ENCODE results near the gene RHEB.

- no peak for TF ChIP-seq CTCF (IDR thresholded peaks at IDR 0.05; ENCODE audit: extremely low read depth in 1 of 2, insufficient read depth in 1 of 2, low read depth in 1 of 2, low read length in 2 of 2)
- TF ChIP-seq JUN (IDR thresholded peaks at IDR 0.05; ENCODE audit: borderline replicate concordance, insufficient read depth, insufficient read length, low read depth) = no peak
- no peak for TF ChIP-seq FOS (IDR thresholded peaks at IDR 0.05; ENCODE audit: borderline replicate concordance, insufficient read depth, low read length)
These were observed 14.3 kb downstream of the RHEB start for GRCh38 chr7:151505433-151505832.

Data from endothelial cell of umbilical vein (primary cell).